Measurements from ENCODE around the gene SELENOV. TPM values are rescaled to one million over a fixed set of nuclear protein-coding genes. Genes with fewer than 3 reads are reported as not detected.

Gene SELENOV
- total and polyA plus RNA-seq, 9 of the 15 experiments (the other 6 are each of a cell fraction or from before 2014, with no cell fraction given): 0.04 to 0.09 (median 0.06) TPM; not detected in 4

DNA sequence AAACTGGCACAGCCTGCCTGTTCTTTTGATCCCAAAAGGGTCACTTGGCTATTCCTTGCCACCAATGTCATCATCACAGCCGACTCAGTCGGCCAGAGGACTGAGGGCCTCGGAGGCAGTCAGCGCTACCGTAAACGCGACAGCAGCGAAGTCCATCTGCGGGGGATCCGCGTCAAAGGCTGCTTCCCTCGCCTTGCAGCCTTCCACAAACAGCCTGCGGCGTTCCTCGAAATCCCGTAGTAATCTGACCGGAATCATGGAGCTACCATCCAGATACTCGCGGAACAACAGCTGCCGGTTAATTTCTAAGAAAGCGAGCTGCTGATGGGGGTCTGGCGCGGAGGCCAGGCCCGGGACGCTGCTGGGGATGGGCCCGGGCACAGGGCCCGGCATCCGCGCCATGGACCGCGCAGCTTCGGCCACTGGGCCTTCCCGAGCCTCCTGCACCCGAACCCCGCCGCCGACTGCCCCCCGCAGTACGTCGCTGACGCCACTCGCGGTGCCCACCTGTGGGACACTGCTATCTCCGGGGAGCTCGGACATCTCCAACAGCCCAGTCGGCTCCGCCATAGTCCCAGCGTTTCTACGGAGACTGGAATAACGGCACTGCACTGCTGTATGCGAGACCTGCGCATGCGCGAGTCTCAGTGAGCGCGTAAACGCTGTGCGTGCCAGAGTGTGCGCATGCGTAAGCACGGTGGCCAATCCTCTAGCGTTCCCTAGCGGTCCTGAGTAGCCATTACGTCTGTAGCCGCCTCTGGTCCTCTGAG lies 17.5 kb downstream of the SELENOV start, which contains the start of gene EID2B (continued):
- peak in 1 of 2 experiments; percentile 43; a peak in 1 of 4 replicates for TF ChIP-seq SRF (CRISPR knock-in tag; IDR thresholded peaks at IDR 0.05)
- no peak for TF ChIP-seq STAT5B (CRISPR knock-in tag; IDR thresholded peaks at IDR 0.05)
- no peak for TF ChIP-seq NFRKB (IDR thresholded peaks at IDR 0.05; ENCODE audit: low read depth)
- no peak for TF ChIP-seq ELF2 (CRISPR knock-in tag; IDR thresholded peaks at IDR 0.05)
- TF ChIP-seq ELF1 (tag; IDR thresholded peaks at IDR 0.05): no peak
- TF ChIP-seq PHB (CRISPR knock-in tag; IDR thresholded peaks at IDR 0.05): no peak
- TF ChIP-seq ETV6 (IDR thresholded peaks at IDR 0.05; ENCODE audit: borderline replicate concordance in 1 of 2, low read depth in 2 of 2, low read length in 1 of 2): no peak
- TF ChIP-seq ETV6 (CRISPR knock-in tag; IDR thresholded peaks at IDR 0.05; ENCODE audit: borderline replicate concordance): no peak
- no peak for TF ChIP-seq ZNF124 (CRISPR knock-in tag; IDR thresholded peaks at IDR 0.05)
- no peak for TF ChIP-seq ZNF75A (CRISPR knock-in tag; IDR thresholded peaks at IDR 0.05)
- TF ChIP-seq ZNF224 (CRISPR knock-in tag; IDR thresholded peaks at IDR 0.05): no peak
- TF ChIP-seq, protein P1, sequence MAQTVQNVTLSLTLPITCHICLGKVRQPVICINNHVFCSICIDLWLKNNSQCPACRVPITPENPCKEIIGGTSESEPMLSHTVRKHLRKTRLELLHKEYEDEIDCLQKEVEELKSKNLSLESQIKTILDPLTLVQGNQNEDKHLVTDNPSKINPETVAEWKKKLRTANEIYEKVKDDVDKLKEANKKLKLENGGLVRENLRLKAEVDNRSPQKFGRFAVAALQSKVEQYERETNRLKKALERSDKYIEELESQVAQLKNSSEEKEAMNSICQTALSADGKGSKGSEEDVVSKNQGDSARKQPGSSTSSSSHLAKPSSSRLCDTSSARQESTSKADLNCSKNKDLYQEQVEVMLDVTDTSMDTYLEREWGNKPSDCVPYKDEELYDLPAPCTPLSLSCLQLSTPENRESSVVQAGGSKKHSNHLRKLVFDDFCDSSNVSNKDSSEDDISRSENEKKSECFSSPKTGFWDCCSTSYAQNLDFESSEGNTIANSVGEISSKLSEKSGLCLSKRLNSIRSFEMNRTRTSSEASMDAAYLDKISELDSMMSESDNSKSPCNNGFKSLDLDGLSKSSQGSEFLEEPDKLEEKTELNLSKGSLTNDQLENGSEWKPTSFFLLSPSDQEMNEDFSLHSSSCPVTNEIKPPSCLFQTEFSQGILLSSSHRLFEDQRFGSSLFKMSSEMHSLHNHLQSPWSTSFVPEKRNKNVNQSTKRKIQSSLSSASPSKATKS (CRISPR knock-in tag; IDR thresholded peaks at IDR 0.05): no peak
- TF ChIP-seq GATAD2B (IDR thresholded peaks at IDR 0.05; ENCODE audit: borderline replicate concordance): 0 out of 2 replicates have a peak, but pooled peaks have one; percentile 16
- TF ChIP-seq, protein P2, sequence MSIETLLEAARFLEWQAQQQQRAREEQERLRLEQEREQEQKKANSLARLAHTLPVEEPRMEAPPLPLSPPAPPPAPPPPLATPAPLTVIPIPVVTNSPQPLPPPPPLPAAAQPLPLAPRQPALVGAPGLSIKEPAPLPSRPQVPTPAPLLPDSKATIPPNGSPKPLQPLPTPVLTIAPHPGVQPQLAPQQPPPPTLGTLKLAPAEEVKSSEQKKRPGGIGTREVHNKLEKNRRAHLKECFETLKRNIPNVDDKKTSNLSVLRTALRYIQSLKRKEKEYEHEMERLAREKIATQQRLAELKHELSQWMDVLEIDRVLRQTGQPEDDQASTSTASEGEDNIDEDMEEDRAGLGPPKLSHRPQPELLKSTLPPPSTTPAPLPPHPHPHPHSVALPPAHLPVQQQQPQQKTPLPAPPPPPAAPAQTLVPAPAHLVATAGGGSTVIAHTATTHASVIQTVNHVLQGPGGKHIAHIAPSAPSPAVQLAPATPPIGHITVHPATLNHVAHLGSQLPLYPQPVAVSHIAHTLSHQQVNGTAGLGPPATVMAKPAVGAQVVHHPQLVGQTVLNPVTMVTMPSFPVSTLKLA (conservative IDR thresholded peaks at IDR 0.05): no peak; a peak in 1 of 4 replicates
- TF ChIP-seq BACH1 (tag; IDR thresholded peaks at IDR 0.05): no peak
- 0 out of 2 replicates have a peak, but pooled peaks have one; percentile 36 for TF ChIP-seq ZNF12 (CRISPR knock-in tag; IDR thresholded peaks at IDR 0.05)
- TF ChIP-seq, protein P3, sequence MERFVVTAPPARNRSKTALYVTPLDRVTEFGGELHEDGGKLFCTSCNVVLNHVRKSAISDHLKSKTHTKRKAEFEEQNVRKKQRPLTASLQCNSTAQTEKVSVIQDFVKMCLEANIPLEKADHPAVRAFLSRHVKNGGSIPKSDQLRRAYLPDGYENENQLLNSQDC (CRISPR knock-in tag; IDR thresholded peaks at IDR 0.05): no peak
- TF ChIP-seq, protein P4, sequence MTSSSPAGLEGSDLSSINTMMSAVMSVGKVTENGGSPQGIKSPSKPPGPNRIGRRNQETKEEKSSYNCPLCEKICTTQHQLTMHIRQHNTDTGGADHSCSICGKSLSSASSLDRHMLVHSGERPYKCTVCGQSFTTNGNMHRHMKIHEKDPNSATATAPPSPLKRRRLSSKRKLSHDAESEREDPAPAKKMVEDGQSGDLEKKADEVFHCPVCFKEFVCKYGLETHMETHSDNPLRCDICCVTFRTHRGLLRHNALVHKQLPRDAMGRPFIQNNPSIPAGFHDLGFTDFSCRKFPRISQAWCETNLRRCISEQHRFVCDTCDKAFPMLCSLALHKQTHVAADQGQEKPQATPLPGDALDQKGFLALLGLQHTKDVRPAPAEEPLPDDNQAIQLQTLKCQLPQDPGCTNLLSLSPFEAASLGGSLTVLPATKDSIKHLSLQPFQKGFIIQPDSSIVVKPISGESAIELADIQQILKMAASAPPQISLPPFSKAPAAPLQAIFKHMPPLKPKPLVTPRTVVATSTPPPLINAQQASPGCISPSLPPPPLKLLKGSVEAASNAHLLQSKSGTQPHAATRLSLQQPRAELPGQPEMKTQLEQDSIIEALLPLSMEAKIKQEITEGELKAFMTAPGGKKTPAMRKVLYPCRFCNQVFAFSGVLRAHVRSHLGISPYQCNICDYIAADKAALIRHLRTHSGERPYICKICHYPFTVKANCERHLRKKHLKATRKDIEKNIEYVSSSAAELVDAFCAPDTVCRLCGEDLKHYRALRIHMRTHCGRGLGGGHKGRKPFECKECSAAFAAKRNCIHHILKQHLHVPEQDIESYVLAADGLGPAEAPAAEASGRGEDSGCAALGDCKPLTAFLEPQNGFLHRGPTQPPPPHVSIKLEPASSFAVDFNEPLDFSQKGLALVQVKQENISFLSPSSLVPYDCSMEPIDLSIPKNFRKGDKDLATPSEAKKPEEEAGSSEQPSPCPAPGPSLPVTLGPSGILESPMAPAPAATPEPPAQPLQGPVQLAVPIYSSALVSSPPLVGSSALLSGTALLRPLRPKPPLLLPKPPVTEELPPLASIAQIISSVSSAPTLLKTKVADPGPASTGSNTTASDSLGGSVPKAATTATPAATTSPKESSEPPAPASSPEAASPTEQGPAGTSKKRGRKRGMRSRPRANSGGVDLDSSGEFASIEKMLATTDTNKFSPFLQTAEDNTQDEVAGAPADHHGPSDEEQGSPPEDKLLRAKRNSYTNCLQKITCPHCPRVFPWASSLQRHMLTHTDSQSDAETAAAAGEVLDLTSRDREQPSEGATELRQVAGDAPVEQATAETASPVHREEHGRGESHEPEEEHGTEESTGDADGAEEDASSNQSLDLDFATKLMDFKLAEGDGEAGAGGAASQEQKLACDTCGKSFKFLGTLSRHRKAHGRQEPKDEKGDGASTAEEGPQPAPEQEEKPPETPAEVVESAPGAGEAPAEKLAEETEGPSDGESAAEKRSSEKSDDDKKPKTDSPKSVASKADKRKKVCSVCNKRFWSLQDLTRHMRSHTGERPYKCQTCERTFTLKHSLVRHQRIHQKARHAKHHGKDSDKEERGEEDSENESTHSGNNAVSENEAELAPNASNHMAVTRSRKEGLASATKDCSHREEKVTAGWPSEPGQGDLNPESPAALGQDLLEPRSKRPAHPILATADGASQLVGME (CRISPR knock-in tag; IDR thresholded peaks at IDR 0.05): peak; percentile 75; the same call in 1 of the 2 replicates
- no peak for TF ChIP-seq RBM15 (IDR thresholded peaks at IDR 0.05; ENCODE audit: insufficient read depth, low read length)

All from K562 (cell line).